NCI-H1417 (cell line): ENCODE results near the gene MYOT.

ENCODE experiments used
- DNase-seq, 3 experiments: peaks; one replicate each; lab custom pipeline; 2025; lab: John Stamatoyannopoulos, UW

Gene MYOT

DNA sequence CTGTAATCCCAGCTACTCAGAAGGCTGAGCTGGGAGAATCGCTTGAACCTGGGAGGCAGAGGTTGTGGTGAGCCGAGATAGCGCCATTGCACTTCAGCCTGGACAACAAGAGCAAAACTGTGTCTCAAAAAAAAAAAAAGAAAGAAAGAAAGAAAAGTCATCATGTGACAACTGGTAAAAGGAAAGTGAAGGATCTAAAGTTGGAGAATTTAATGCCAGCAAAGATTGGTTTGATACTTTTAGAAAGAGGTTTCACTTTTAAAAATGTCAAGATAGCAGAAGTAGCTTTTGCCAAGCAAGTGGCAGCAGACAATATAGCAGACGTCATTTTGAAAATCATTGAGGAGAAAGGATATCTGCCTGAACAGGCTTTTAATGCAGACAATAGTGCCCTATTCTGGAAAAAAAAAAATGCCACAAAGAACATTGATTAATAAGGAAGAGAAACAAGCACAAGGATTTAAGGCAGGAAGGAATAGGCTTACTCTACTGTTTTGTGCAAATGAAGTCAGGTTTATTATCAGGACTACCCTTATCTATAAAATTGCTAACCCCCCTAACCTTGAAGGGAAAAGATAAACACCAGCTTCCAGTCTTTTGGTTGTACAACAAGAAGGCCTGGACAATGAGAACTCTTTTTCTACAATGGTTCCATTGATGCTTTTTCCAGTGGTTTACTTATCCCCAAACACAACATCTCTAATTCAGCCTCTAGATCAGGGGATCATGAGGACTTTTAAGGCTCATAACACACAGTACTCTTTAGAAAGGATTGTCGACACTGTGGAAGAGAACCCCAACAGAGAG lies 33.6 kb downstream of the MYOT start:
- no peak for DNase-seq

GRCh38 chr5:137902408-137903133 lies 34.9 kb downstream of the MYOT start:
- DNase-seq: no peak

- DNase-seq: no peak
Observed at GRCh38 chr5:137914758-137915157, 47.1 kb downstream of the MYOT start.

DNA sequence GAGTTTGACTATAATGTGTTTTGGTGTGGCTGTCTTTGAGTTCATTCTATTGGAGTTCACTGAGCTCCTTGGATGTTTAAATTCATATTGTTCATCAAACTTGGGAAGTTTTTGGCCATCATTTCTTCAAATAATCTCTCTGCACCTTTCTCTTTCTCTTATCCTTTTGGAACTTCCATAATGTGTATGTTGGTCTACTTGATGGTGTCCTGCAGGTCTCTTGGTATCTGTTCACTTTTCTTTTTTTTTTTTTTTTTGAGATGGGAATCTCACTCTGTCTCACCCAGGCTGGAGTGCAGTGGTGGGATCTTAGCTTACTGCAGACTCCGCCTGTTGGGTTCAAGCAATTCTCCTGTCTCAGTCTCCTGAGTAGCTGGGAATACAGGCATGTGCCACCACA lies 49.3 kb downstream of the MYOT start:
- DNase-seq: no peak

GRCh38 chr5:137921931-137922330 lies 54.3 kb downstream of the MYOT start:
- DNase-seq: no peak

DNA sequence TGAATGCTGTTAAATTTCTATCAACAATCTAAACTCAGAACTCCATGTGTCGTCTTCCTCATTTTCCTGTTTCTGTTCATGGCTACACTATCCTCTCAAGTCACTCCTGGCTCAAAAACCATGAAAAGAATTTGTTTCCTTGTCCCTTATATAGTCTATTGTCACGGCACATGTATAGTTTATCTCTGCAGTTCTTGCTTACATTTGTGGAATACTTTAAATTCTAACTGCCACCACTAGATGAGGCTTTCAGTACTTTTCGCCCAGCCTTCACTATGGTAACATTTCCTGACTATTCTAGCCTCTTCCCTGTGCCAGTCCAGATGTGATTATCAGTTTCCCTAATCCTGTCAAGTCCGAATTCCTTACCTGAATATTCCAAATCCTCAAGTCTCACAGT lies 56.2 kb downstream of the MYOT start:
- DNase-seq: no peak

DNA sequence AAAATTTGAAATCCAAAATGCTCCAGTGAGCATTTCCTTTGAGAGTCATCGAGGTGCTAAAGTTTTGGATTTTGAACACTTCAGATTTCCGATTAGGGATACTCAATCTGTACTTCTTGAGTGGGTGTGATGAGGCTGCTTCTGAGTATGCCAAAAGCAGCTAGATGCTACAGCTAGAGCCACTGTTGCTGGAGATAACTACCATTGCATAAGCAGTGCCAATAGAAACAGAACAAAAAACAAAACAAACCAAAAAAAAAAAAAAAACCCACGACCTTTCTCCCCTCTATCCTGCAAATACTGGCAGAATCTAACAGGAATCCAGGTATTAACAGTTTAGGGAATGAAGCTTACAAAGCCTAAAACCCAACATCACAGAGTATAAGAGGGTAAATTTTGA lies 65.1 kb downstream of the MYOT start:
- DNase-seq: no peak

GRCh38 chr5:137933491-137933911 lies 65.8 kb downstream of the MYOT start:
- no peak for DNase-seq

- DNase-seq: no peak
Observed at GRCh38 chr5:137935190-137935589, 67.5 kb downstream of the MYOT start.

- no peak for DNase-seq
Observed at GRCh38 chr5:137935694-137936093, 68.0 kb downstream of the MYOT start.
